ENCODE measurements around the gene B3GNT7.

- TF ChIP-seq POLR2AphosphoS5 (IDR thresholded peaks at IDR 0.05; ENCODE audit: low read depth, low read length) = no peak
- TF ChIP-seq POLR2A (IDR thresholded peaks at IDR 0.05; ENCODE audit: low read depth, low read length) = no peak
Observed at GRCh38 chr2:231373184-231373583, 22.3 kb upstream of the B3GNT7 start.
